ENCODE results near the gene VDR.

VDR gene

DNA sequence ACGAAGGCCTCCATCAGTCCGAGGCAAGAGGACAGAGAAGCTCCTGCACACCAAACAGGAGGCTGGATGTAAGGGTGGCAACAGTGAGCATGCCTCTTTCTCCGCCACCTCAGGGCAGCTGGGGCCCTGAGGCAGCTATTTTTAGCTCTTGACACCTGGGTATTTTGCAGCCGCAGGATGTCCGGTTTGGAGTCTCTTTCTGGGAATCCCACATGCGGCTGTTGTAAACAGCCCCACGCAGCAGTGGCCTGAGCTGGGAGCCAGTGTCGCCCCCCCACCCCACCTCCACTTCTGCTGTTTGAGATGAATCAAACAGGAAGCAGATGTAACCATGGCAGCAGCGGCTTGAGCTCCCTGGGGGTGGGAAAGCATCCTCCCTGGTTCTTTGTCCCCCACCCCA lies 96.7 kb downstream of the VDR start:
- TF ChIP-seq, protein P1, sequence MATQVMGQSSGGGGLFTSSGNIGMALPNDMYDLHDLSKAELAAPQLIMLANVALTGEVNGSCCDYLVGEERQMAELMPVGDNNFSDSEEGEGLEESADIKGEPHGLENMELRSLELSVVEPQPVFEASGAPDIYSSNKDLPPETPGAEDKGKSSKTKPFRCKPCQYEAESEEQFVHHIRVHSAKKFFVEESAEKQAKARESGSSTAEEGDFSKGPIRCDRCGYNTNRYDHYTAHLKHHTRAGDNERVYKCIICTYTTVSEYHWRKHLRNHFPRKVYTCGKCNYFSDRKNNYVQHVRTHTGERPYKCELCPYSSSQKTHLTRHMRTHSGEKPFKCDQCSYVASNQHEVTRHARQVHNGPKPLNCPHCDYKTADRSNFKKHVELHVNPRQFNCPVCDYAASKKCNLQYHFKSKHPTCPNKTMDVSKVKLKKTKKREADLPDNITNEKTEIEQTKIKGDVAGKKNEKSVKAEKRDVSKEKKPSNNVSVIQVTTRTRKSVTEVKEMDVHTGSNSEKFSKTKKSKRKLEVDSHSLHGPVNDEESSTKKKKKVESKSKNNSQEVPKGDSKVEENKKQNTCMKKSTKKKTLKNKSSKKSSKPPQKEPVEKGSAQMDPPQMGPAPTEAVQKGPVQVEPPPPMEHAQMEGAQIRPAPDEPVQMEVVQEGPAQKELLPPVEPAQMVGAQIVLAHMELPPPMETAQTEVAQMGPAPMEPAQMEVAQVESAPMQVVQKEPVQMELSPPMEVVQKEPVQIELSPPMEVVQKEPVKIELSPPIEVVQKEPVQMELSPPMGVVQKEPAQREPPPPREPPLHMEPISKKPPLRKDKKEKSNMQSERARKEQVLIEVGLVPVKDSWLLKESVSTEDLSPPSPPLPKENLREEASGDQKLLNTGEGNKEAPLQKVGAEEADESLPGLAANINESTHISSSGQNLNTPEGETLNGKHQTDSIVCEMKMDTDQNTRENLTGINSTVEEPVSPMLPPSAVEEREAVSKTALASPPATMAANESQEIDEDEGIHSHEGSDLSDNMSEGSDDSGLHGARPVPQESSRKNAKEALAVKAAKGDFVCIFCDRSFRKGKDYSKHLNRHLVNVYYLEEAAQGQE (IDR thresholded peaks at IDR 0.05; ENCODE audit: insufficient read depth in 1 of 2, low read depth in 2 of 2, low read length in 2 of 2), result no peak
- no peak for TF ChIP-seq SIN3A (IDR thresholded peaks at IDR 0.05; ENCODE audit: borderline replicate concordance, insufficient read depth, low read length)
- no peak for TF ChIP-seq POLR2AphosphoS5 (IDR thresholded peaks at IDR 0.05; ENCODE audit: low read depth, low read length)
- TF ChIP-seq TAF1 (IDR thresholded peaks at IDR 0.05; ENCODE audit: borderline replicate concordance, insufficient read depth, low read length), result no peak
- no peak for TF ChIP-seq FOXP2 (optimal IDR thresholded peaks at IDR 0.05; ENCODE audit: borderline replicate concordance, extremely low read depth, extremely low read length, insufficient read depth)

DNA sequence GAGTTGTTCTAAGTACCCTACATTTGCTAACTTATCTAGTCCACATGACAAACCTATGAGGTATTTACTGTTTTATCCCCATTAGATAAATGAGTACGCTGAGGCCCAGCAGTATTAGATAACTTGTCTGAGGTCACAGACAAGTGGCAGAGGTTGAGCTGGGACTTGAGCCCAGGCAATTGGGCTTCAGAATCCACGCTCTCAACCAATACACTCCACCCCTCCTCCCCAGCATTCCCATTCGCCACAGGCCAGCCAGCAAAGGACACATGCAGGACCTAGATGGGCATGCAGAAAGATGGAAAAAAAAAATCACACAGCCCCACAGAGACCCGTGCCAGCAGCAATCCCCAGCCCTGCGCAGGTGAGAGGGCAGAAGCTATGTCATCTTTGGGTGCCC lies 97.5 kb downstream of the VDR start:
- no peak for TF ChIP-seq SIN3A (IDR thresholded peaks at IDR 0.05; ENCODE audit: borderline replicate concordance, insufficient read depth, low read length)
- no peak for TF ChIP-seq TAF1 (IDR thresholded peaks at IDR 0.05; ENCODE audit: borderline replicate concordance, insufficient read depth, low read length)
- TF ChIP-seq POLR2AphosphoS5 (IDR thresholded peaks at IDR 0.05; ENCODE audit: low read depth, low read length), result no peak
- TF ChIP-seq, protein P1 (IDR thresholded peaks at IDR 0.05; ENCODE audit: insufficient read depth in 1 of 2, low read depth in 2 of 2, low read length in 2 of 2), result no peak
- TF ChIP-seq FOXP2 (optimal IDR thresholded peaks at IDR 0.05; ENCODE audit: borderline replicate concordance, extremely low read depth, extremely low read length, insufficient read depth), result no peak

DNA sequence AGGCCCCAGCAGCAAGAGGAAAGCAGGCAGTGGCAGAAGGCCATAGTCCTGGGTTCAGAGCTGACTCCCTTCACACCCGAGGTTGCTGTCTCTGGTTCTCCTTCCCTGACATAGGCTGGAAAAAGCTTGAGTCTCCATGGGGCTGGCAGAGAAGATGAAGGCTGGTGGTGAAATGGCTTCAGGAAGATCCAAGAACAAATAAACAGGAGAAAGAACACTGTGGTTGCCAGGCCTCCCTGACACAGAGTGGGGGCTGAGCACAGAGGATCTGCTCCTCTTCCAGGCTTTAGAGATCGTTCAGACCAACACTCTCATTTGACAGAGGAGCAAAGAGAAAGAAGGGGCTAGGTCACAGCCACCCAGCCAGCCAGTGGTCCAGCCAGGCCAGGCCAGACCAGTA lies 99.4 kb downstream of the VDR start:
- TF ChIP-seq SIN3A (IDR thresholded peaks at IDR 0.05; ENCODE audit: borderline replicate concordance, insufficient read depth, low read length) (no peak), TAF1 (IDR thresholded peaks at IDR 0.05; ENCODE audit: borderline replicate concordance, insufficient read depth, low read length) (no peak), POLR2AphosphoS5 (IDR thresholded peaks at IDR 0.05; ENCODE audit: low read depth, low read length) (no peak), FOXP2 (optimal IDR thresholded peaks at IDR 0.05; ENCODE audit: borderline replicate concordance, extremely low read depth, extremely low read length, insufficient read depth) (no peak)
- TF ChIP-seq, protein P1 (IDR thresholded peaks at IDR 0.05; ENCODE audit: insufficient read depth in 1 of 2, low read depth in 2 of 2, low read length in 2 of 2), result no peak

DNA sequence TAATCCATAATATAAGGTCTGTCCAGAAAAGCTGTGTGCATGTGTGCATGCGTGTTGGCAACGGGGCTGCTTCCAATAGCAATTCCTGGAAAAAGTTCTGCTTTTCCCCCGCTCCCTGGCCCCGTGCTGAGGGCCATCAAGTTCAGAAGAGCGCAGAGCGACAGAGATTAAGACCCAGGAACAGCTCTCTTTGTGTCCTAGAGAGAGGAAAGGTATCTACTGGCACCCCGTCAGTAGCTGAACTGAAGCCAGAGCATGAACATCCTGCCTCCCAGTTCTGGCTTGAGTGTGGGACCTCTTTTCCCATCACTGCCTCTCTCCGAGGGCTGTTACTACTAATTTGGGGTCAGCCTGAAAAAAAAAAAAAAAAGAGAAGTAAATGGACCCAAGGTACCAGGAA lies 100.6 kb downstream of the VDR start:
- TF ChIP-seq SIN3A (IDR thresholded peaks at IDR 0.05; ENCODE audit: borderline replicate concordance, insufficient read depth, low read length) (no peak), POLR2AphosphoS5 (IDR thresholded peaks at IDR 0.05; ENCODE audit: low read depth, low read length) (no peak), FOXP2 (optimal IDR thresholded peaks at IDR 0.05; ENCODE audit: borderline replicate concordance, extremely low read depth, extremely low read length, insufficient read depth) (no peak), TAF1 (IDR thresholded peaks at IDR 0.05; ENCODE audit: borderline replicate concordance, insufficient read depth, low read length) (no peak)
- TF ChIP-seq, protein P1 (IDR thresholded peaks at IDR 0.05; ENCODE audit: insufficient read depth in 1 of 2, low read depth in 2 of 2, low read length in 2 of 2), result no peak
